ENCODE results near the gene TMEM145. TPM values are rescaled to one million over a fixed set of nuclear protein-coding genes. Genes with fewer than 3 reads are reported as not detected.
A peak's percentile ranks its signal among the peaks of the same experiment; 100 is the strongest.

The TMEM145 gene
- total RNA-seq, 4 donors from 2014 or later: 0.69 TPM; not detected in 3

DNA sequence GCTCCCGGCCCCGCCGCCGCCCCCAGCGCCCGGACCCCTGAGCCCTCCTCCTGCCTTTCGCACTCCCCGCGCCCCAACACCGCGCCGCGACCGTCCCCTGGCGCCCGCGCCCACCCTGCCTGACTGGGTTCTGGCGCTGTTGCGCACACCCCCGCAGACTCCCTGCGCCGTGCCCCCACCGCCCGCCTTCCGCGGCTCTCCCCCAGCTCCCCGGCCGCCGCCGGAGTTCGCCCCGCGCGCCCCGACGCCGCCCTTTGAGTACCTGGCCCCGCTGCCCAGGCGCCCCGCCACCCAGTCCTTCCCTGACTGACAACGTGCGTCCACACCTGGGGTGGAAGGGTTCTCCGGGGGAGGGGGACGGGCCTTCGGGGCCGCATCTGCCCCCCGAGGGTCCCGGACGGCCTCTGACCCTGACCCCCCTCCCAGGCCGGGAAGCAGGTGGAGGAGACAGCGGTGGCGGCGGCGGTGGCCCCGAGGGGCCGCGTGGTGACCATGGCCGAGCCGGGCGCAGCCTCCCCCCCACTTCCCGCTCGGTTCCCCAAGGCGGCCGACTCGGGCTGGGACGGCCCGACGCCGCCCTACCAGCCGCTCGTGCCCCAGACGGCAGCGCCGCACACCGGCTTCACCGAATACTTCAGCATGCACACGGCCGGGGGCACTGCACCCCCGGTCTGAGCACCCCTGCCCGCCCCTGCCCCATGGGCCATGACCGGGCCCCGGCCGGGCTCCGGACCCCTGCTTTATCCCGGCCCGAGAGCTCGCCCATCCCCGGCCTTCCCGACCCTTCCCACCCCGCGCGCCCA, 10.9 kb downstream of the TMEM145 start:
- Histone ChIP-seq H3K27ac (no peak overlapping the region), H3K36me3 (no peaks in the 10 kb centered on the region), H3K4me3 (peak overlapping the region in 1 of 2 donors; percentile 90), H3K4me1 (peaks cover 0 to 20% of the 10 kb centered on the region in 2 donors), H3K27me3 (peaks cover 8 to 15% of the 10 kb centered on the region in 2 donors), H3K9me3 (no peaks in the 10 kb centered on the region)
- DNase-seq: no peak
- intact Hi-C loops (cut with DNase I; ENCODE audit: low total_unique reads): no loop called here
- TF ChIP-seq, protein P1, sequence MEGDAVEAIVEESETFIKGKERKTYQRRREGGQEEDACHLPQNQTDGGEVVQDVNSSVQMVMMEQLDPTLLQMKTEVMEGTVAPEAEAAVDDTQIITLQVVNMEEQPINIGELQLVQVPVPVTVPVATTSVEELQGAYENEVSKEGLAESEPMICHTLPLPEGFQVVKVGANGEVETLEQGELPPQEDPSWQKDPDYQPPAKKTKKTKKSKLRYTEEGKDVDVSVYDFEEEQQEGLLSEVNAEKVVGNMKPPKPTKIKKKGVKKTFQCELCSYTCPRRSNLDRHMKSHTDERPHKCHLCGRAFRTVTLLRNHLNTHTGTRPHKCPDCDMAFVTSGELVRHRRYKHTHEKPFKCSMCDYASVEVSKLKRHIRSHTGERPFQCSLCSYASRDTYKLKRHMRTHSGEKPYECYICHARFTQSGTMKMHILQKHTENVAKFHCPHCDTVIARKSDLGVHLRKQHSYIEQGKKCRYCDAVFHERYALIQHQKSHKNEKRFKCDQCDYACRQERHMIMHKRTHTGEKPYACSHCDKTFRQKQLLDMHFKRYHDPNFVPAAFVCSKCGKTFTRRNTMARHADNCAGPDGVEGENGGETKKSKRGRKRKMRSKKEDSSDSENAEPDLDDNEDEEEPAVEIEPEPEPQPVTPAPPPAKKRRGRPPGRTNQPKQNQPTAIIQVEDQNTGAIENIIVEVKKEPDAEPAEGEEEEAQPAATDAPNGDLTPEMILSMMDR (IDR thresholded peaks at IDR 0.05): peak in 1 of 4 experiments; percentile 14
- TF ChIP-seq POLR2A (IDR thresholded peaks at IDR 0.05): no peak

DNA sequence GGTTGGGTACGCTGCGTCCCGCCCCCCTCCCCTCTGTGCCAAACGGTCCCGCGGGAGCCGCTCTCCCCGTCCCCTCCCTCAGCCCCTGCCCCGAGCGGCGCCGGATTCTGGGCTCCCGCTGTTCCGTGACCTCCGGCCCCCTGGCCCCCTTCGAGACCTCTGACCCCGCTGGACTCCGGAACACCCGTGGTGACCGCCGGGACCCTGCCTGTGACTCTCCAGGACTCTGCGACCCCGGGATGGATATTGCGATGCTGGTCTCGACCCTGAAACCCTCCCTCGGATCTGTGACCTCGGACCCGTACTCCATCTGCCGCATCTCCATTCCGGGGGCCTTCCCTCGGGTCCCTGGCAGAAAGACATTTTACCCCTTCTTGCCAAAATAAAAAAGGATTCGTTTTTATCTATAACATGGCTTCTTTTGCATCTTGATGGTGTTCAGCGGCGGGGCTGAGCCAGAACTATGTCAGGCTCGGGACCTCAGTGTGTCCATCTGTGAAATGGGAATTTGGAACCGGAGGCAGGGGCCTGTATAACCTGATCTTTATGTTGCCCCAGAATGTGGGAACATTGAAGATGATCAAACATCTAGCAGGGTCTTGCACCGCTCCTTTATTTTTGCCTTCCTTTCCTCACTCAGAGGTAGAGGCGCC, 11.7 kb downstream of the TMEM145 start:
- Histone ChIP-seq H3K4me1 (peaks cover 0 to 20% of the 10 kb centered on the region in 2 donors), H3K4me3 (peak overlapping the region; percentile 73 to 90), H3K27me3 (peaks cover 8 to 15% of the 10 kb centered on the region in 2 donors), H3K9me3 (no peaks in the 10 kb centered on the region), H3K27ac (no peak overlapping the region), H3K36me3 (no peaks in the 10 kb centered on the region)
- TF ChIP-seq, protein P1 (IDR thresholded peaks at IDR 0.05): peak in 1 of 4 experiments; percentile 77
- TF ChIP-seq POLR2A (IDR thresholded peaks at IDR 0.05): no peak
- peak in 1 of 2 donors; percentile 33 for DNase-seq
- intact Hi-C loops (cut with DNase I; ENCODE audit: low total_unique reads): no loop called here

DNA sequence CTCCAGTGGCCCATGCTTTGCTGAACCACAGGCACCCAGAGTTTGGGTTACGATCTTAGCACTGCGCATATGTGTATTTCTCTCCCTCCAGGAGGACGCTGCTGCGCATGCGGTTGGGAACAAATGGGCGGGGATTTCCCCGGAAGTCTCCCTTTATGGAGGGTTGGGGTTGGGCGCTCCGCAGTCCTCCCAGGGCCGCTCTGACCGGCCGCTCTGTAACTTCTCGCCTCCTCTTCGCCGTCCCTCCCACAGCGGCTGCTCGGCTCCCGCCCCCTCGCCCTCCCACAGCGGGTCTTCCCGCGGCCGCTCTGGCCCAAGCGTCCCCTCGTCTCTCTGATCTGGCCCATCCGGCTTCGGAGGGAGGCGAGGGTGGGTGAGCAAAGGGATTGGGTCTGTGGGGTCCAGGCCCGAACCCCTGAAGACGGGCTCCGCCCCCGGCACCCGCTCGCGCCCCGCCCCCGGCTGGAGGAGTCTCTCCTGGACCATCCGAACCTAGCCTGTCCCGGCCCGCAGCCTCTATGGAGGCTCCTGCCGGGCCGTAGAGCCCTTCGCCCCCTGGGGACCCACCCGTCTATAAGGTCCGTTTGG, 12.3 kb downstream of the TMEM145 start, which contains the start of gene MEGF8:
TSS of gene MEGF8 (plus strand) at position 328 of the 588 bp plus-strand sequence. CDS start 609 bp downstream, outside the sequence.
- H3K4me1 ChIP-seq: peaks cover 0 to 20% of the 10 kb centered on the region in 2 donors
- H3K4me3 ChIP-seq: peak within 1 kb of the TSS; percentile 73 to 90
- TF ChIP-seq, protein P1 (IDR thresholded peaks at IDR 0.05): peak in 3 of 4 experiments; percentile 87 to 89 (median 88)
- TF ChIP-seq POLR2A (IDR thresholded peaks at IDR 0.05): peak in 1 of 2 donors; percentile 69
- H3K9me3 ChIP-seq: no peaks in the 10 kb centered on the region
- H3K27me3 ChIP-seq: peaks cover 8 to 15% of the 10 kb centered on the region in 2 donors
- intact Hi-C loops (cut with DNase I; ENCODE audit: low total_unique reads): no loop called here
- H3K36me3 ChIP-seq: no peaks in the 10 kb centered on the region
- DNase-seq: peak; percentile 98 to 99
- peak within 1 kb of the TSS; percentile 55 to 71 for H3K27ac ChIP-seq

DNA sequence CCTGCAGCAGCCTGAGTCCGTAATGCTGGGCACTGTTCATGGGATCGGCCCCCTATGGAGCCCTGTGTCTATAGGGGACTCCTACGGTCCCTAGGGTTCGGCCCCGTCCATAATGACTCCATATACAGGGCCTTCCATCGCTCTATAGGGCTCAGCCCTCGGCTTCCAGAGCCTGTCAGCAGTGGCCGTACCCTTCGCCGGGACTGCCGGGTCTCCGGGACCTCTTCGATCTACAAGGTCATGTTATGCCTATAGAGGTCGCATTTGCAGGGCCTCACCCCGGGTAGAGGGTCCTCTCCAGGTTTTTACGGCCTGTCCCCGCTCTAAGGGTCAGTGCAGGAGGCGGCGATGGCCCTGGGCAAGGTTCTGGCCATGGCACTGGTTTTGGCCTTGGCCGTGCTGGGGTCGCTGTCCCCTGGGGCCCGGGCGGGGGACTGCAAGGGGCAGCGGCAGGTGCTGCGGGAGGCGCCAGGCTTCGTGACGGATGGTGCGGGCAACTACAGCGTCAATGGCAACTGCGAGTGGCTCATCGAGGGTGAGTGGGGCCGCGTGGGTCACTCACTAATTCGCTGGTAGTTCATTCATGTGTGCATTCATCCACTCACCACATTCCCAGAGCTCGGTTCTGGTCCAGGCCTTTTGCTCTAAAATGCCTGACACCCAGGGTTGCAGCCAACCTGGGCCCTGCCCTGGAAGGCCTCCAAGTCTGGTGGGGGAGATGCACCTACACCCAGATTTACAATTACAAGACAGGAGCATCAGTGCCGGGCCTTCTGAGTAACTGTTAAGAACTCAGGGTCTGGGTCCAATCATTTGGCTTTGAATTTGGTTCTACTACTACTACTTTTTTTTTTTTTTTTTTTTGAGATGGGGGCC, 13.0 kb downstream of the TMEM145 start:
- intact Hi-C loops (cut with DNase I; ENCODE audit: low total_unique reads): no loop called here
- DNase-seq: no peak
- Histone ChIP-seq H3K36me3 (no peaks in the 10 kb centered on the region), H3K9me3 (no peaks in the 10 kb centered on the region), H3K4me3 (peak overlapping the region; percentile 73 to 90), H3K27ac (peak overlapping the region; percentile 55 to 71), H3K27me3 (peaks cover 8 to 15% of the 10 kb centered on the region in 2 donors), H3K4me1 (peaks cover 0 to 20% of the 10 kb centered on the region in 2 donors)
- TF ChIP-seq, protein P1 (IDR thresholded peaks at IDR 0.05): no peak
- TF ChIP-seq POLR2A (IDR thresholded peaks at IDR 0.05): no peak

Measured in uterus (tissue), 4 donors.